ENCODE measurements around the gene THSD7A. TPM values are rescaled to one million over a fixed set of nuclear protein-coding genes. Genes with fewer than 3 reads are reported as not detected.

Gene THSD7A
- total RNA-seq, 1 donor from 2014 or later = 0.35 TPM

DNA sequence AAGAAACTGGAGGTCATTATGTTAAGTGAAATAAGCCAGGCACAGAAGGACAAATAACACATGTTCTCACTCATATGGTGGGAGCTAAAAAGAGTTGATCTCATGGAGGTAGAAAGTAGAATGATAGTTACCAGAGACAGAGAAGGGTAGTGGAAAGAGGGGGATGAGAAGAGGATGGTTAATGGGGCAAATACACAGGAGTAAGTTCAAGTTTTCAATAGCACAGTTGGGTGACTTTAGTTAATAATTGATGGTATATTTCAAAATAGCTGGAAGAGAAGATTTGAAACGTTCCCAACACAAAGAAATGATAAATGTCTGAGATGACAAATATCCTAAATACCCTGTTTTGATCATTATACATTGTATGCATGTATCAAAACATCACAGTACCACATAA, 261.8 kb downstream of the THSD7A start:
- no peak for DNase-seq (ENCODE audit: low spot score)
- Mint-ChIP-seq H3K4me3 (ENCODE audit: unreplicated experiment) (no peak overlapping the region), H3K27me3 (ENCODE audit: low read depth) (peaks cover 2% of the 10 kb centered on the region), H3K9me3 (ENCODE audit: low read depth) (no peaks in the 10 kb centered on the region), H3K36me3 (ENCODE audit: low read depth) (no peaks in the 10 kb centered on the region), H3K4me1 (ENCODE audit: low read depth) (peaks cover 5% of the 10 kb centered on the region), H3K27ac (ENCODE audit: unreplicated experiment) (no peak overlapping the region)
- TF ChIP-seq, protein P1, sequence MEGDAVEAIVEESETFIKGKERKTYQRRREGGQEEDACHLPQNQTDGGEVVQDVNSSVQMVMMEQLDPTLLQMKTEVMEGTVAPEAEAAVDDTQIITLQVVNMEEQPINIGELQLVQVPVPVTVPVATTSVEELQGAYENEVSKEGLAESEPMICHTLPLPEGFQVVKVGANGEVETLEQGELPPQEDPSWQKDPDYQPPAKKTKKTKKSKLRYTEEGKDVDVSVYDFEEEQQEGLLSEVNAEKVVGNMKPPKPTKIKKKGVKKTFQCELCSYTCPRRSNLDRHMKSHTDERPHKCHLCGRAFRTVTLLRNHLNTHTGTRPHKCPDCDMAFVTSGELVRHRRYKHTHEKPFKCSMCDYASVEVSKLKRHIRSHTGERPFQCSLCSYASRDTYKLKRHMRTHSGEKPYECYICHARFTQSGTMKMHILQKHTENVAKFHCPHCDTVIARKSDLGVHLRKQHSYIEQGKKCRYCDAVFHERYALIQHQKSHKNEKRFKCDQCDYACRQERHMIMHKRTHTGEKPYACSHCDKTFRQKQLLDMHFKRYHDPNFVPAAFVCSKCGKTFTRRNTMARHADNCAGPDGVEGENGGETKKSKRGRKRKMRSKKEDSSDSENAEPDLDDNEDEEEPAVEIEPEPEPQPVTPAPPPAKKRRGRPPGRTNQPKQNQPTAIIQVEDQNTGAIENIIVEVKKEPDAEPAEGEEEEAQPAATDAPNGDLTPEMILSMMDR (IDR thresholded peaks at IDR 0.05) = no peak

DNA sequence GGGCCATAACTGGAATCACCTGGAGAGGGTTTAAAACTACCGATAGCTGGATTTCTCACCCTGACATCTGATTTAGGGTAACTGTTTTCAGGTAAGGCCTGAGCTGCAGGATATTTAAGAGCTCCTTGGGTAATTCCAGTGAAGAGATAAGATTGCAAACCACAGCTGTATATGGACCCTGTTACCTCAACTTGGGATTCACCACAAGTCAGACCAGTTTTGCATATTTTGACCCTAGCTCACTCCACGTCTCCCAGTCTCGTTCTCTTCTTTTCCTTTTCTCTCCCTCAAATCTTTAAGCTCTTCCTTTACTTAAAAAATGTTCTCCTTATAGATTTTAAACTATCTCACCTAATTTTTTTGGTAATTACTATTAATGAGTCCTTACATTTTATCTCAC, 264.4 kb downstream of the THSD7A start:
- TF ChIP-seq, protein P1 (IDR thresholded peaks at IDR 0.05) = no peak
- peaks cover 5% of the 10 kb centered on the region for H3K4me1 Mint-ChIP-seq (ENCODE audit: low read depth)
- no peak overlapping the region for H3K4me3 Mint-ChIP-seq (ENCODE audit: unreplicated experiment)
- no peaks in the 10 kb centered on the region for H3K36me3 Mint-ChIP-seq (ENCODE audit: low read depth)
- H3K27ac Mint-ChIP-seq (ENCODE audit: unreplicated experiment) = no peak overlapping the region
- H3K27me3 Mint-ChIP-seq (ENCODE audit: low read depth) = no peaks in the 10 kb centered on the region
- no peak for DNase-seq (ENCODE audit: low spot score)
- H3K9me3 Mint-ChIP-seq (ENCODE audit: low read depth) = no peaks in the 10 kb centered on the region

DNA sequence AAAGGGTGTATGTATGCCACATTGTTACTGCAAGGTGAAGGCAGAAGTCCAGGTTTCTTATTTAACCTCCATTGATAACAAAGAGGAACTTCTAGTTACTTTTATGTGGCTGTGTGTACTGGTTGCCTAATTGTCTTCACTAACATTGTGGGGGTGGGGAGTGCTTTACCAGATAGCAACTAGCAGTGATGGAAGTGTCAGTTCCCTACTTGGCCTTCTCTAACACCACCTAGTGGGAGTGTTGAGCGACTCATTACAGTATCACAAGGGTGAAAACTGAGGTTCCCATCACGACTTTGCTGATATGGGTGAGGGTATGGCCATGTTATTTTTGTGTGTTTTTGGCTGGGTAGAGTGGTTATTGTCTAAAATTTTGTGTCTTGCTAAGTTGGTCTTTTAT, 274.4 kb downstream of the THSD7A start:
- Mint-ChIP-seq H3K36me3 (ENCODE audit: low read depth) (peaks cover 1% of the 10 kb centered on the region), H3K4me3 (ENCODE audit: unreplicated experiment) (no peak overlapping the region), H3K27ac (ENCODE audit: unreplicated experiment) (no peak overlapping the region), H3K4me1 (ENCODE audit: low read depth) (no peaks in the 10 kb centered on the region), H3K9me3 (ENCODE audit: low read depth) (peaks cover 3% of the 10 kb centered on the region), H3K27me3 (ENCODE audit: low read depth) (peaks cover 4% of the 10 kb centered on the region)
- TF ChIP-seq, protein P1 (IDR thresholded peaks at IDR 0.05) = no peak
- no peak for DNase-seq (ENCODE audit: low spot score)

DNA sequence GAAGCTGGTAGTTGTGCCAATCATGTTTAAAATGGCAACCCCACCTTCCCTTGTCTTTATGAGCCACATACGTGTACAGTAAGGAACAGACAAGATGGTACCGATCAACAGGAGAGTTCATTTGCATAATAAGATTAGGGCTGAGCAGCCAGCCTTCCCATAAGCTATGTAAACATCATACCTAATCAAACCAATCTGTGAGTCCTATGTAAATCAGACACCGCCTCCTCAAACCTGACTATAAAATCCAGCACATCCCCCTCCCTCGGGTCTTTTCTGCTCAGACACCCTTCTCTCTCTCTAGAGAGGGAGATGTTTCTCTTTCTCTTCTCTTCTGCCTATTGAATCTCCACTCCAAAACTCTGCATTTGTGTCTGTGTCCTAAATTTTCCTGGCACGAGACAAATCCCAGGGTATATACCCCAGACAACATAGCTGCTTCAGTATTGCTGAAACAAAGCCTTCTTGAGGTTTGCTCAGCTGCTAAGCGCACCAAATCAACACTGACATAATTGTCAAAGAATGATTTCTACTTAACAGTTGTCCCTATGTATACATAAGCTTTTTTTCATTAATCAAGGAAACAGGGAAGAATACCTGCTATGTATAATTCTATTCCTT, 279.2 kb downstream of the THSD7A start:
- Mint-ChIP-seq H3K27me3 (ENCODE audit: low read depth) (peaks cover 4% of the 10 kb centered on the region), H3K27ac (ENCODE audit: unreplicated experiment) (no peak overlapping the region), H3K4me1 (ENCODE audit: low read depth) (no peaks in the 10 kb centered on the region), H3K36me3 (ENCODE audit: low read depth) (no peaks in the 10 kb centered on the region), H3K4me3 (ENCODE audit: unreplicated experiment) (no peak overlapping the region), H3K9me3 (ENCODE audit: low read depth) (no peaks in the 10 kb centered on the region)
- DNase-seq (ENCODE audit: low spot score) = no peak
- TF ChIP-seq, protein P1 (IDR thresholded peaks at IDR 0.05) = no peak

DNA sequence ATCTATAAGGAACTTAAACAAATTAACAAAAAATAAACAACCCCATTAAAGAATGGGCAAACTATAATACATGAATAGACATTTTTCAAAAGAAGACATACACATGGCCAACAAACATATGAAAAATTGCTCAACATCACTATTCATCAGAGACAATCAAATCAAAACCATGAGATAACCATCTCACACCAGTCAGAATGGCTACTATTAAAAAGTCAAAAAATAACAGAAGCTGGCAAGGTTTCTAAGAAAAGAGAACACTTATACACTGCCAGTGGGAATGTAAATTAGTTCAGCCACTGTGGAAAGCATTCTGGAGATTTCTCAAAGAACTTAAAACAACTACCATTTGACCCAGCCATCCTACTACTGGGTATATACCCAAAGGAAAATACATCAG, 280.5 kb downstream of the THSD7A start:
- Mint-ChIP-seq H3K27ac (ENCODE audit: unreplicated experiment) (no peak overlapping the region), H3K9me3 (ENCODE audit: low read depth) (peaks cover 12% of the 10 kb centered on the region), H3K4me1 (ENCODE audit: low read depth) (no peaks in the 10 kb centered on the region), H3K4me3 (ENCODE audit: unreplicated experiment) (no peak overlapping the region), H3K36me3 (ENCODE audit: low read depth) (no peaks in the 10 kb centered on the region), H3K27me3 (ENCODE audit: low read depth) (peaks cover 4% of the 10 kb centered on the region)
- DNase-seq (ENCODE audit: low spot score) = no peak
- TF ChIP-seq, protein P1 (IDR thresholded peaks at IDR 0.05) = no peak

All from chondrocyte (in vitro differentiated cells).